IMR-90 (cell line): Measurements from ENCODE around the gene COL15A1. TPM values are rescaled to one million over a fixed set of nuclear protein-coding genes. Genes with fewer than 3 reads are reported as not detected.

Source experiments
- ATAC-seq: fragments of 200-7000 bp; cut with Tn5 transposase; 2 replicates; pipeline ENCODE4 v1.9.1; 2020; ENCODE audit warnings: low read depth, mild to moderate bottlenecking, moderate library complexity
- BruUV-seq: library from RNA; stranded (reverse); fragments of 400-500 nt; replicated peaks from 2 replicates; lab custom pipeline; 2021; lab: Mats Ljungman, UMichigan
- CTCF ChIA-PET: fragments of 300-600 bp; formaldehyde crosslinking; extraction: SDS; loops from one replicate; lab custom pipeline; 2021; ENCODE audit warnings: antibody characterized with exemption; lab: Yijun Ruan, JAX
- POLR2A ChIA-PET: fragments of 300-600 bp; sonication (Branson Sonifier 250); formaldehyde crosslinking; loops from one replicate; lab custom pipeline; 2022; ENCODE audit warnings: antibody characterized with exemption; ENCODE audit not compliant: unreplicated experiment; lab: Charles Lee
- DNase-seq: peaks from one replicate; pipeline ENCODE4 v3.0.0; 2013
- H2AFZ ChIP-seq: replicated peaks from 2 replicates; pipeline ENCODE3; 2013; ENCODE audit warnings: low read length, mild to moderate bottlenecking; ENCODE audit not compliant: poor library complexity
- H2AK5ac ChIP-seq: 2 replicates; pipeline ENCODE4 v1.6.1; 2013; ENCODE audit warnings: low read depth, low read length, inconsistent platforms
- H2AK9ac ChIP-seq: replicated peaks from 2 replicates; pipeline ENCODE3; 2013; ENCODE audit warnings: mild to moderate bottlenecking, low read depth, low read length, moderate library complexity; ENCODE audit not compliant: poor library complexity
- H2BK120ac ChIP-seq: 2 replicates; pipeline ENCODE4 v1.6.1; 2013; ENCODE audit warnings: low read depth, low read length, inconsistent platforms
- H2BK15ac ChIP-seq: 3 replicates; pipeline ENCODE4 v1.6.1; 2013; ENCODE audit warnings: low read depth, low read length, inconsistent platforms
- H2BK20ac ChIP-seq: 2 replicates; pipeline ENCODE4 v1.6.1; 2013; ENCODE audit warnings: low read depth, mild to moderate bottlenecking, inconsistent platforms, low read length, moderate library complexity
- H2BK5ac ChIP-seq: 2 replicates; pipeline ENCODE4 v1.6.1; 2013; ENCODE audit warnings: mild to moderate bottlenecking, low read depth, low read length, inconsistent platforms; ENCODE audit not compliant: poor library complexity, severe bottlenecking
- H3K14ac ChIP-seq: replicated peaks from 2 replicates; pipeline ENCODE4 v1.6.1; 2013; ENCODE audit warnings: low read depth, low read length, inconsistent platforms
- H3K18ac ChIP-seq: 2 replicates; pipeline ENCODE4 v1.6.1; 2013; ENCODE audit warnings: low read depth, low read length, control low read depth
- H3K23ac ChIP-seq: 2 replicates; pipeline ENCODE4 v1.6.1; 2013; ENCODE audit warnings: low read depth, low read length, inconsistent platforms
- H3K27ac ChIP-seq: 2 replicates; pipeline ENCODE4 v1.5.1; 2013; ENCODE audit warnings: mild to moderate bottlenecking, control low read depth, low read length; ENCODE audit not compliant: insufficient read depth
- H3K27me3 ChIP-seq: 2 replicates; pipeline ENCODE4 v1.6.1; 2013; ENCODE audit warnings: low read length; ENCODE audit not compliant: control insufficient read depth, insufficient read depth
- H3K36me3 ChIP-seq: 2 replicates; pipeline ENCODE4 v1.6.1; 2013; ENCODE audit warnings: low read length, mixed read lengths; ENCODE audit not compliant: control insufficient read depth, insufficient read depth
- H3K4ac ChIP-seq: 2 replicates; pipeline ENCODE4 v1.6.1; 2013; ENCODE audit warnings: low read depth, low read length, inconsistent platforms
- H3K4me1 ChIP-seq: 2 replicates; pipeline ENCODE4 v1.6.1; 2013; ENCODE audit warnings: low read length, mixed read lengths; ENCODE audit not compliant: control insufficient read depth, insufficient read depth
- H3K4me2 ChIP-seq: 2 replicates; pipeline ENCODE4 v1.6.1; 2013; ENCODE audit warnings: low read depth, mild to moderate bottlenecking, control low read depth, low read length, moderate library complexity
- H3K4me3 ChIP-seq: 2 replicates; pipeline ENCODE4 v1.5.1; 2013; ENCODE audit warnings: low read depth, mild to moderate bottlenecking, control low read depth, low read length, moderate library complexity; ENCODE audit not compliant: insufficient read depth
- H3K56ac ChIP-seq: 2 replicates; pipeline ENCODE4 v1.6.1; 2013; ENCODE audit warnings: low read length, inconsistent platforms; ENCODE audit not compliant: insufficient read depth; ENCODE audit errors: extremely low read depth
- H3K79me1 ChIP-seq, 2 experiments: 2 replicates each; pipeline ENCODE4 v1.6.1; 2013; ENCODE audit warnings: low read length in 2 of 2, inconsistent platforms in 1 of 2, low read depth in 1 of 2
- H3K9ac ChIP-seq: 2 replicates; pipeline ENCODE4 v1.6.1; 2013; ENCODE audit warnings: low read depth, low read length, control low read depth
- H3K9me1 ChIP-seq: 2 replicates; pipeline ENCODE4 v1.6.1; 2013; ENCODE audit warnings: low read length, inconsistent platforms; ENCODE audit not compliant: insufficient read depth
- H3K9me3 ChIP-seq: 2 replicates; pipeline ENCODE4 v1.6.1; 2013; ENCODE audit warnings: low read length; ENCODE audit not compliant: control insufficient read depth, insufficient read depth
- H4K20me1 ChIP-seq: 2 replicates; pipeline ENCODE4 v1.6.1; 2013; ENCODE audit warnings: low read length, inconsistent platforms; ENCODE audit not compliant: insufficient read depth
- H4K5ac ChIP-seq: 2 replicates; pipeline ENCODE4 v1.6.1; 2013; ENCODE audit warnings: mild to moderate bottlenecking, low read depth, low read length, control low read depth
- H4K8ac ChIP-seq, 2 experiments: 2 replicates each; pipeline ENCODE4 v1.6.1; 2013; ENCODE audit warnings: low read depth in 2 of 2, low read length in 2 of 2, control low read depth in 1 of 2, inconsistent platforms in 1 of 2
- H4K91ac ChIP-seq: 2 replicates; pipeline ENCODE4 v1.6.1; 2013; ENCODE audit warnings: low read depth, low read length, inconsistent platforms; ENCODE audit not compliant: insufficient read depth
- CEBPB ChIP-seq: IDR thresholded peaks from 2 replicates; pipeline ENCODE4 v1.6.1; 2012; ENCODE audit warnings: low read depth, low read length, improper control_type of control experiment
- CHD1 ChIP-seq: IDR thresholded peaks from 2 replicates; pipeline ENCODE4 v1.6.1; 2012; ENCODE audit warnings: low read depth, low read length, improper control_type of control experiment
- FOS ChIP-seq: fragments of 150-350 bp; IDR thresholded peaks from 2 replicates; pipeline ENCODE4 v1.6.1; 2016; ENCODE audit warnings: low read depth, low read length
- MAFK ChIP-seq: IDR thresholded peaks from 2 replicates; pipeline ENCODE4 v1.6.1; 2012; ENCODE audit warnings: low read depth, low read length, improper control_type of control experiment
- MAZ ChIP-seq: IDR thresholded peaks from 2 replicates; pipeline ENCODE4 v1.6.1; 2012; ENCODE audit warnings: low read depth, mild to moderate bottlenecking, low read length, improper control_type of control experiment, moderate library complexity, borderline replicate concordance
- MXI1 ChIP-seq: IDR thresholded peaks from 2 replicates; pipeline ENCODE4 v1.6.1; 2012; ENCODE audit warnings: low read depth, mild to moderate bottlenecking, low read length, moderate library complexity, borderline replicate concordance
- NFE2L2 ChIP-seq: fragments of 150-350 bp; IDR thresholded peaks from 2 replicates; pipeline ENCODE4 v1.6.1; 2016; ENCODE audit warnings: low read depth, mild to moderate bottlenecking, low read length
- RFX5 ChIP-seq: IDR thresholded peaks from 2 replicates; pipeline ENCODE4 v1.8.0; 2012; ENCODE audit warnings: low read depth, mild to moderate bottlenecking, low read length, moderate library complexity
- WGBS, 2 experiments: methylation state at CpG; one replicate each; pipeline versions ENCODE4 v1.1.5 to v1.1.7; 2013; ENCODE audit warnings: missing lambda C conversion rate in 2 of 2; ENCODE audit not compliant: insufficient read length in 1 of 2; ENCODE audit errors: extremely low coverage in 2 of 2; 5-methylcytosine and 5-hydroxymethylcytosine counted together
- dilution Hi-C: fragments of 300-500 bp; cut with HindIII; formaldehyde crosslinking; loops from one replicate; pipeline ENCODE4 v1.14.3; 2018; ENCODE audit warnings: low sequenced_read_pairs; ENCODE audit not compliant: unreplicated experiment
- in situ Hi-C: fragments of 300-500 bp; cut with MboI; formaldehyde crosslinking; loops from 3 replicates; pipeline ENCODE4 v1.14.3; 2019; ENCODE audit warnings: low sequenced_read_pairs, inconsistent platforms, mixed read lengths
- intact Hi-C: fragments of 100-400 bp; cut with micrococcal nuclease; formaldehyde crosslinking; loops from 2 replicates; pipeline ENCODE4 v1.10.0; 2022
- polyA plus RNA-seq, 3 experiments: library from polyadenylated mRNA; depleted of rRNA; stranded (reverse); fragments of >200 nt; gene quantifications; 2 replicates each; pipeline ENCODE4 v1.2.3, GENCODE V29; 2012; ENCODE audit warnings: low replicate concordance in 1 of 3
- total RNA-seq: library from RNA; depleted of rRNA; stranded (reverse); fragments of >200 nt; gene quantifications from 2 replicates; pipeline ENCODE4 v1.2.3, GENCODE V29; 2012
- TF ChIP-seq, protein P1 (sequence below): conservative IDR thresholded peaks from 2 replicates; pipeline ENCODE4 v1.5.1; 2012; ENCODE audit warnings: mild to moderate bottlenecking, low read depth, low read length, improper control_type of control experiment
- TF ChIP-seq, protein P2 (sequence below): fragments of 150-350 bp; IDR thresholded peaks from 2 replicates; pipeline ENCODE4 v1.6.1; 2016; ENCODE audit warnings: low read depth, mild to moderate bottlenecking, low read length, moderate library complexity, borderline replicate concordance

Gene COL15A1
- total and polyA plus RNA-seq, 2 of the 4 experiments (the other 2 are of a cell fraction) = 2.2 to 3.7 TPM

DNA sequence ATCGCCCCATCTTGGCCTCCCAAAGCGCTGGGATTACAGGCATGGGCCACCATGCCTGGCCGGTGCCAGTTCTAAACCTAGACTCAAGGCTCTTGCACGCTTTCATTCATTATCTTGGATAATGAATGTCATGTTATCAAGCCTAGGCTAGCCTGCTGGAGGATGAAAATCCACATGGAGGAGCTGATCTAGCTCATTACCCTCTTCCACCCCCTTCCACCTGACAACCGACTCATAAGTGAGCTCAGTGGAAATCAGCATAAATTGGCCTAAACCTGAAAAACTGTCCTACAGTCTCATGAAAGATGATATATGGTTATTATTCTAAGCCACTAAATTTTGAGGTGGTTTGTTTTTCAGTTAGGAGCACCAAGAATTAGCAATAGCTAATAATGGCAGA lies 157.6 kb downstream of the COL15A1 start:
- intact Hi-C loops (no loop called here), in situ Hi-C loops (no loop called here), dilution Hi-C loops (no loop called here)
- H4K8ac ChIP-seq = no peak overlapping the region
- no peak overlapping the region for H3K9ac ChIP-seq
- H4K5ac ChIP-seq = no peak overlapping the region
- no peak overlapping the region for H3K4me2 ChIP-seq
- no peak overlapping the region for H2AFZ ChIP-seq
- H2BK20ac ChIP-seq = no peak overlapping the region
- no peak overlapping the region for H3K4me3 ChIP-seq
- no peak overlapping the region; the same call in 2 of the 3 replicates for H2BK15ac ChIP-seq
- peaks cover 4% of the 10 kb centered on the region for H4K20me1 ChIP-seq
- no CpG with 5 or more reads among the region's 5 CpGs for WGBS, 2 experiments
- ATAC-seq (no peak), DNase-seq (no peak)
- no peak overlapping the region for H3K23ac ChIP-seq
- ChIA-PET CTCF (interaction anchor here (0.7 kb wide), 1 partner anchor 17 kb away, joined by 3 read pairs; no protein-coding TSS in a partner anchor), POLR2A (no interaction called here)
- no peak overlapping the region for H3K14ac ChIP-seq
- H3K18ac ChIP-seq = no peak overlapping the region
- H3K27ac ChIP-seq = no peak overlapping the region
- H3K79me1 ChIP-seq = peaks cover 0 to 7% of the 10 kb centered on the region in 2 experiments; a peak in 2 of 4 replicates
- no peak for TF ChIP-seq MAZ
- no peak for TF ChIP-seq CEBPB
- TF ChIP-seq MXI1 = no peak
- TF ChIP-seq FOS = no peak
- no peak for TF ChIP-seq CHD1
- no peak for TF ChIP-seq NFE2L2
- TF ChIP-seq, protein P1, sequence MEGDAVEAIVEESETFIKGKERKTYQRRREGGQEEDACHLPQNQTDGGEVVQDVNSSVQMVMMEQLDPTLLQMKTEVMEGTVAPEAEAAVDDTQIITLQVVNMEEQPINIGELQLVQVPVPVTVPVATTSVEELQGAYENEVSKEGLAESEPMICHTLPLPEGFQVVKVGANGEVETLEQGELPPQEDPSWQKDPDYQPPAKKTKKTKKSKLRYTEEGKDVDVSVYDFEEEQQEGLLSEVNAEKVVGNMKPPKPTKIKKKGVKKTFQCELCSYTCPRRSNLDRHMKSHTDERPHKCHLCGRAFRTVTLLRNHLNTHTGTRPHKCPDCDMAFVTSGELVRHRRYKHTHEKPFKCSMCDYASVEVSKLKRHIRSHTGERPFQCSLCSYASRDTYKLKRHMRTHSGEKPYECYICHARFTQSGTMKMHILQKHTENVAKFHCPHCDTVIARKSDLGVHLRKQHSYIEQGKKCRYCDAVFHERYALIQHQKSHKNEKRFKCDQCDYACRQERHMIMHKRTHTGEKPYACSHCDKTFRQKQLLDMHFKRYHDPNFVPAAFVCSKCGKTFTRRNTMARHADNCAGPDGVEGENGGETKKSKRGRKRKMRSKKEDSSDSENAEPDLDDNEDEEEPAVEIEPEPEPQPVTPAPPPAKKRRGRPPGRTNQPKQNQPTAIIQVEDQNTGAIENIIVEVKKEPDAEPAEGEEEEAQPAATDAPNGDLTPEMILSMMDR = no peak
- TF ChIP-seq RFX5 = no peak
- TF ChIP-seq MAFK = no peak
- TF ChIP-seq, protein P2, sequence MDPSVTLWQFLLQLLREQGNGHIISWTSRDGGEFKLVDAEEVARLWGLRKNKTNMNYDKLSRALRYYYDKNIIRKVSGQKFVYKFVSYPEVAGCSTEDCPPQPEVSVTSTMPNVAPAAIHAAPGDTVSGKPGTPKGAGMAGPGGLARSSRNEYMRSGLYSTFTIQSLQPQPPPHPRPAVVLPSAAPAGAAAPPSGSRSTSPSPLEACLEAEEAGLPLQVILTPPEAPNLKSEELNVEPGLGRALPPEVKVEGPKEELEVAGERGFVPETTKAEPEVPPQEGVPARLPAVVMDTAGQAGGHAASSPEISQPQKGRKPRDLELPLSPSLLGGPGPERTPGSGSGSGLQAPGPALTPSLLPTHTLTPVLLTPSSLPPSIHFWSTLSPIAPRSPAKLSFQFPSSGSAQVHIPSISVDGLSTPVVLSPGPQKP = no peak
- no peak overlapping the region for H4K91ac ChIP-seq
- BruUV-seq = no TSS peak
- H2AK9ac ChIP-seq = no peak overlapping the region
- H3K56ac ChIP-seq = no peak overlapping the region
- H3K9me3 ChIP-seq = no peaks in the 10 kb centered on the region
- no peak overlapping the region for H2BK5ac ChIP-seq
- no peak overlapping the region for H3K4ac ChIP-seq
- no peak overlapping the region for H2AK5ac ChIP-seq
- no peaks in the 10 kb centered on the region; the same call in 1 of the 2 replicates for H3K9me1 ChIP-seq
- no peak overlapping the region for H2BK120ac ChIP-seq
- peaks cover 9% of the 10 kb centered on the region for H3K4me1 ChIP-seq
- H3K36me3 ChIP-seq = no peaks in the 10 kb centered on the region
- H3K27me3 ChIP-seq = no peaks in the 10 kb centered on the region
